ENCODE data around the gene HMGXB4. TPM values are rescaled to one million over a fixed set of nuclear protein-coding genes. Genes with fewer than 3 reads are reported as not detected.

Gene HMGXB4
- total and polyA plus RNA-seq, 2 of the 13 experiments (the other 11 are each of a cell fraction or from before 2014, with no cell fraction given): 13.9 to 16.3 TPM

DNA sequence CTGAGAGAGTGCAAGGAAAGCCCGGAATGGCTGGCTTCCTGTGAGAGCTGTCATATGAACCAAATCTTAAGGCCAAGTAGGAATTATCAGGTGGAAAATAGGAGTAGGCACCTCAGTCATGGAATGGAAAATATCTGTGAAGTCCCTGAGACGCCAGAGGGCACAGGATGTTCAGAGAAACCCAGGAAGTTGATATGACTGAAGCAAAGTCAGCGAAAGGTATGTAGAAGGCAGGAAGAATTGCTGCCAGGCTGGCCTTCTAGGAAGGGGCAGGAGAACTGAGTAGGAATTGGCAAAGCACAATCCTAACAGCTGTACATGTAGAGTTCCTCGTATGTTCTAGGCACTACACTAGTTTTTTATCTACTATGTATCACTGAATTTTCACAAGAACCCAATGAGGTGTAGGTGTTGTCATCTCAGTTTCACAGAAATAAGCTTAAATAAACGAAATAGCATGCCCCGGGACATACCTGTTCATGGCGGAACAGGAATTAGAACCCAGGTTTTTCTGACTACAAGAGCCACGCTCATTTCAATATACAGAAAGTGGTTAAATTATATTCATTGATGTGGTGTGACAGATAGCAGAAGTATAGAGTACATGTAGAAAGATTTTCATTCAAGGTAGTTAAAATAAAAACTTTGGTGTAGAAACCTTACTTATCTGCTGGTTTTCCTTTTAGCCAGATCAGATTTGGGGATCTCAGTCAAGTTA is 17.0 kb downstream of the HMGXB4 start:
- Histone ChIP-seq H4K20me1 (ENCODE audit: insufficient read depth, low read length) (no peaks in the 10 kb centered on the region), H3K79me2 (ENCODE audit: insufficient read depth, low read length) (no peaks in the 10 kb centered on the region), H3K4me1 (ENCODE audit: insufficient read depth, low read length) (peaks cover 5% of the 10 kb centered on the region; the same call in 1 of the 2 replicates), H3K27me3 (ENCODE audit: control insufficient read depth in 1 of 2, insufficient read depth in 2 of 2, low read length in 2 of 2) (no peaks in the 10 kb centered on the region), H3K9me3 (ENCODE audit: low read length) (no peaks in the 10 kb centered on the region), H3K36me3 (replicated peaks in 1 of 2; ENCODE audit: control insufficient read depth in 1 of 2, insufficient read depth in 2 of 2, low read length in 2 of 2) (peaks cover 7 to 42% of the 10 kb centered on the region in 2 experiments; a peak in 4 of 5 replicates), H3K4me3 (replicated peaks in 1 of 3; ENCODE audit: insufficient read depth in 1 of 3, low read depth in 2 of 3, low read length in 3 of 3) (no peak overlapping the region), H2AFZ (ENCODE audit: low read length) (no peak overlapping the region), H3K27ac (ENCODE audit: extremely low read length, insufficient read depth, low read length) (no peak overlapping the region), H3K4me2 (ENCODE audit: low read depth, low read length) (no peak overlapping the region), H3K9ac (ENCODE audit: insufficient read depth, low read depth, low read length) (no peak overlapping the region)
- 97% methylated on average over 8 of the region's 8 CpGs for WGBS (ENCODE audit: low lambda C conversion rate)
- ChIA-PET POLR2A (no interaction called here), CTCF (ENCODE audit: low intra/inter-chr PET ratio, low total read pairs) (no interaction called here)
- TF ChIP-seq MED13 (CRISPR knock-in tag; IDR thresholded peaks at IDR 0.05) (no peak), ZNF766 (CRISPR knock-in tag; IDR thresholded peaks at IDR 0.05; ENCODE audit: borderline replicate concordance) (no peak), FOXC1 (CRISPR knock-in tag; IDR thresholded peaks at IDR 0.05; ENCODE audit: borderline replicate concordance) (no peak), SETDB1 (CRISPR knock-in tag; IDR thresholded peaks at IDR 0.05; ENCODE audit: borderline replicate concordance) (no peak)
- no TSS peak for BruUV-seq (replicated peaks)
- no peak for DNase-seq (ENCODE audit: low spot score)
- in situ Hi-C loops (cut with HindIII; ENCODE audit: extremely low pct_ligation_motif_present, low pct_unique_long_range_greater_than_20kb): no loop called here
- intact Hi-C loops (cut with micrococcal nuclease; ENCODE audit: unreplicated experiment): no loop called here
- FAIRE-seq: no peak
- ATAC-seq: no peak

DNA sequence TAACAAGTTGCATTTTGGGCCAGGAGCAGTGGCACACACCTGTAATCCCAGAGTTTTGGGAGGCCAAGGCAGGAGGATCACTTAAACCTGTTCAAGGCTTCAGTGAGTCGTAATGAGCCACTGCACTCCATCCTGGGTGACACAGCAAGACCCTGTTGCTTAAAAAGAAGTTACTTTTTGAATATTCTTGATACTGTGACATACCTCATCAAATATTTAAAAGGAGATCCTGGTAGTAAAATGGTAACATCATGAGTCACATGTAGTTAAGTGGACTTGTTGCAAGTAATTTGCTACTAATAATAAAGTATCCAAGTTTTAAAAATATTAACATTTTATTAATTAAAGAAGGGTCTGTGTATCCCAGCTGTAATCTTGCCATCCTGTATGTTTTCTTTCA is 18.3 kb downstream of the HMGXB4 start:
- no peak for DNase-seq (ENCODE audit: low spot score)
- POLR2A ChIA-PET: no interaction called here
- no peaks in the 10 kb centered on the region for H3K79me2 ChIP-seq (ENCODE audit: insufficient read depth, low read length)

More for the DNA sequence above, 18.3 kb downstream of the HMGXB4 start:
- WGBS (ENCODE audit: low lambda C conversion rate): 100% methylated on average over 1 of the region's 1 CpG
- Histone ChIP-seq H2AFZ (ENCODE audit: low read length) (no peak overlapping the region), H3K36me3 (replicated peaks in 1 of 2; ENCODE audit: control insufficient read depth in 1 of 2, insufficient read depth in 2 of 2, low read length in 2 of 2) (peaks cover 7 to 47% of the 10 kb centered on the region in 2 experiments; a peak in 4 of 5 replicates), H3K4me3 (replicated peaks in 1 of 3; ENCODE audit: insufficient read depth in 1 of 3, low read depth in 2 of 3, low read length in 3 of 3) (no peak overlapping the region), H3K9ac (ENCODE audit: insufficient read depth, low read depth, low read length) (no peak overlapping the region), H3K9me3 (ENCODE audit: low read length) (no peaks in the 10 kb centered on the region), H4K20me1 (ENCODE audit: insufficient read depth, low read length) (no peaks in the 10 kb centered on the region), H3K27me3 (ENCODE audit: control insufficient read depth in 1 of 2, insufficient read depth in 2 of 2, low read length in 2 of 2) (no peaks in the 10 kb centered on the region), H3K4me1 (ENCODE audit: insufficient read depth, low read length) (peaks cover 5% of the 10 kb centered on the region; the same call in 1 of the 2 replicates), H3K4me2 (ENCODE audit: low read depth, low read length) (no peak overlapping the region), H3K27ac (ENCODE audit: extremely low read length, insufficient read depth, low read length) (no peak overlapping the region)
- FAIRE-seq (no peak), ATAC-seq (no peak)
- TF ChIP-seq NFKBIZ (CRISPR knock-in tag; IDR thresholded peaks at IDR 0.05): no peak
- TF ChIP-seq ZNF34 (CRISPR knock-in tag; IDR thresholded peaks at IDR 0.05; ENCODE audit: borderline replicate concordance): no peak
- TF ChIP-seq SNRNP70 (IDR thresholded peaks at IDR 0.05; ENCODE audit: low read depth, low read length): no peak
- TF ChIP-seq, protein P1, sequence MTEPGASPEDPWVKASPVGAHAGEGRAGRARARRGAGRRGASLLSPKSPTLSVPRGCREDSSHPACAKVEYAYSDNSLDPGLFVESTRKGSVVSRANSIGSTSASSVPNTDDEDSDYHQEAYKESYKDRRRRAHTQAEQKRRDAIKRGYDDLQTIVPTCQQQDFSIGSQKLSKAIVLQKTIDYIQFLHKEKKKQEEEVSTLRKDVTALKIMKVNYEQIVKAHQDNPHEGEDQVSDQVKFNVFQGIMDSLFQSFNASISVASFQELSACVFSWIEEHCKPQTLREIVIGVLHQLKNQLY (CRISPR knock-in tag; IDR thresholded peaks at IDR 0.05): no peak
- TF ChIP-seq ZNF768 (CRISPR knock-in tag; IDR thresholded peaks at IDR 0.05): no peak
- TF ChIP-seq HOXA7 (CRISPR knock-in tag; IDR thresholded peaks at IDR 0.05): no peak
- no peak for TF ChIP-seq JUND (CRISPR knock-in tag; IDR thresholded peaks at IDR 0.05)
- TF ChIP-seq, protein P2, sequence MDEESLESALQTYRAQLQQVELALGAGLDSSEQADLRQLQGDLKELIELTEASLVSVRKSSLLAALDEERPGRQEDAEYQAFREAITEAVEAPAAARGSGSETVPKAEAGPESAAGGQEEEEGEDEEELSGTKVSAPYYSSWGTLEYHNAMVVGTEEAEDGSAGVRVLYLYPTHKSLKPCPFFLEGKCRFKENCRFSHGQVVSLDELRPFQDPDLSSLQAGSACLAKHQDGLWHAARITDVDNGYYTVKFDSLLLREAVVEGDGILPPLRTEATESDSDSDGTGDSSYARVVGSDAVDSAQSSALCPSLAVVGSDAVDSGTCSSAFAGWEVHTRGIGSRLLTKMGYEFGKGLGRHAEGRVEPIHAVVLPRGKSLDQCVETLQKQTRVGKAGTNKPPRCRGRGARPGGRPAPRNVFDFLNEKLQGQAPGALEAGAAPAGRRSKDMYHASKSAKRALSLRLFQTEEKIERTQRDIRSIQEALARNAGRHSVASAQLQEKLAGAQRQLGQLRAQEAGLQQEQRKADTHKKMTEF (CRISPR knock-in tag; IDR thresholded peaks at IDR 0.05): no peak
- TF ChIP-seq CENPT (CRISPR knock-in tag; IDR thresholded peaks at IDR 0.05; ENCODE audit: low read depth): no peak
- TF ChIP-seq ZFP36L1 (CRISPR knock-in tag; IDR thresholded peaks at IDR 0.05): no peak
- TF ChIP-seq ZNF543 (CRISPR knock-in tag; IDR thresholded peaks at IDR 0.05): no peak
- no peak for TF ChIP-seq DMAP1 (CRISPR knock-in tag; IDR thresholded peaks at IDR 0.05)
- no TSS peak for BruUV-seq (replicated peaks)
- CTCF ChIA-PET (ENCODE audit: low intra/inter-chr PET ratio, low total read pairs): no interaction called here
- intact Hi-C loops (cut with micrococcal nuclease; ENCODE audit: unreplicated experiment) (no loop called here), in situ Hi-C loops (cut with HindIII; ENCODE audit: extremely low pct_ligation_motif_present, low pct_unique_long_range_greater_than_20kb) (no loop called here)

Measured in HepG2 (cell line).